ENCODE measurements around the gene GPS1.

Gene GPS1

DNA sequence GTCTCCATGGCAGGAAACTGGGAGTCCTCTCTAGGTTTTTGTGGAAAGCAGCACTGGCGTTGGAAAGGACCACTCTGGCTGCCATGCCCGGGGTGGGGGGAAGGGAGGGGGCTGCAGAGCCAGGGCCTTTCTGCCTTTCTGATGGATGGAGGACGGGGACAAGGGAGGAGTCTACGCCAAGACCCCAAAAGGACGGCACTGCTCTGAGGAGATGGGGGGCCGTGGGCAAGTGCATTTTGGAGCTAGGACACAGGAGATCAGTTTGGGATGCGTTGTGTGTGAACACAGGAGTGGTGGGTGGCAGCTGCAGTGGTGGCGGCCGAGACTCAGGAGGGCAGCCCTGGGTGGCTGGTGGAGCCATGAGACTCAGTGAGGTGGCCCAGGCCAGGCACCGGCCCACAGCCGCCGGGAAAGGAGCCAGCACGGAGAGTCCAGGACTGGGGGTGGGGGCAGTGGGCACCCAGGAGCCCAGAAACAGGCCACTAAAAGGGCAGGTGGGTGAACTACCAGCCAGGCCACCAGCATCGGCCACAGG, 31.1 kb upstream of the GPS1 start:
- peaks cover 4% of the 10 kb centered on the region for H3K4me1 ChIP-seq
- H3K4me3 ChIP-seq (ENCODE audit: low read depth, low read length): no peak overlapping the region

DNA sequence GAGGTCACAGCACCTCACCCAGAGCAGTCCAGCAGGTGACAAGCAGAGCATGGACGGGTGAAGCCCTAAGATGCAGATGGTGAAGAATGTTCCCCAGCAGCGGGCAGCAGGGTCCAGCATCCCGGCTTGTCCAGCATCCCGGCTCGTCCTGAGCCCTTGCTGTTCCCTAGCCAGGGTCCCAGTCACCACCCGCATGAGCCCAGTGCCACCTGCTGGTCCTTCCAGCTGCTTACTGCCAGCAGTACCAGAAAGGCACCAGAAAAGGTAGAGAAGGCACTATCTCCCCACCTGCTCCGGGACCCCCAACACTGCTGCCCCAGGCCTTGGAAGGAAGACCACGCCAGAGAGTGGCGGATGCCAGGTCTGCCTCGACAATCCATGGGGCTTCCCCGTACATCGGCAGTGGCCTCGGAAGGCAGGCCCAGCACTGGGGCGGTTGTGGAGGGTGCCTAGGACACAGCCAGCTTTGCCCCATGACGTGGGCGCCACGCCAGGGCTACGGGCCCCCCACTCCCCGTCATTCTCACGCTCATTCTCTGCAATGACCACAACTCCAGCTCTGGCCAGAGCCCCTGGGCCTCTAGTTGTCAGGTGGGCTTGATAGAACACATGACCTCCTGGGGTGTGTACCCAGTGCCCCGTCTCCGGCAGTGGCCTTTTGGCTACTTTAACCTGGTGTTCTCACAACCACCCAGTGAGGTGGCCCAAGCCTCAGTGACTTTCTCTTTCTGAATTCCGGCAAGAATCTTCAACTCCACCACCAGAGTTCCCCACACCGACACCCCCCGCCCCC, 30.4 kb upstream of the GPS1 start:
- Histone ChIP-seq H3K36me3 (peaks cover 4% of the 10 kb centered on the region; the same call in 1 of the 2 replicates), H3K9me3 (no peaks in the 10 kb centered on the region), H3K4me3 (ENCODE audit: low read depth, low read length) (peak overlapping the region; percentile 80), H3K4me1 (peaks cover 4% of the 10 kb centered on the region), H3K27me3 (no peaks in the 10 kb centered on the region)
- TF ChIP-seq, protein P1, sequence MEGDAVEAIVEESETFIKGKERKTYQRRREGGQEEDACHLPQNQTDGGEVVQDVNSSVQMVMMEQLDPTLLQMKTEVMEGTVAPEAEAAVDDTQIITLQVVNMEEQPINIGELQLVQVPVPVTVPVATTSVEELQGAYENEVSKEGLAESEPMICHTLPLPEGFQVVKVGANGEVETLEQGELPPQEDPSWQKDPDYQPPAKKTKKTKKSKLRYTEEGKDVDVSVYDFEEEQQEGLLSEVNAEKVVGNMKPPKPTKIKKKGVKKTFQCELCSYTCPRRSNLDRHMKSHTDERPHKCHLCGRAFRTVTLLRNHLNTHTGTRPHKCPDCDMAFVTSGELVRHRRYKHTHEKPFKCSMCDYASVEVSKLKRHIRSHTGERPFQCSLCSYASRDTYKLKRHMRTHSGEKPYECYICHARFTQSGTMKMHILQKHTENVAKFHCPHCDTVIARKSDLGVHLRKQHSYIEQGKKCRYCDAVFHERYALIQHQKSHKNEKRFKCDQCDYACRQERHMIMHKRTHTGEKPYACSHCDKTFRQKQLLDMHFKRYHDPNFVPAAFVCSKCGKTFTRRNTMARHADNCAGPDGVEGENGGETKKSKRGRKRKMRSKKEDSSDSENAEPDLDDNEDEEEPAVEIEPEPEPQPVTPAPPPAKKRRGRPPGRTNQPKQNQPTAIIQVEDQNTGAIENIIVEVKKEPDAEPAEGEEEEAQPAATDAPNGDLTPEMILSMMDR (IDR thresholded peaks at IDR 0.05; ENCODE audit: low read depth, low read length): peak; percentile 93
- DNase-seq: peak; percentile 88

More for the DNA sequence above, 31.1 kb upstream of the GPS1 start:
- Histone ChIP-seq H3K36me3 (peaks cover 4% of the 10 kb centered on the region; the same call in 1 of the 2 replicates), H3K27me3 (no peaks in the 10 kb centered on the region), H3K9me3 (no peaks in the 10 kb centered on the region)
- TF ChIP-seq, protein P1 (IDR thresholded peaks at IDR 0.05; ENCODE audit: low read depth, low read length): no peak
- no peak for DNase-seq

DNA sequence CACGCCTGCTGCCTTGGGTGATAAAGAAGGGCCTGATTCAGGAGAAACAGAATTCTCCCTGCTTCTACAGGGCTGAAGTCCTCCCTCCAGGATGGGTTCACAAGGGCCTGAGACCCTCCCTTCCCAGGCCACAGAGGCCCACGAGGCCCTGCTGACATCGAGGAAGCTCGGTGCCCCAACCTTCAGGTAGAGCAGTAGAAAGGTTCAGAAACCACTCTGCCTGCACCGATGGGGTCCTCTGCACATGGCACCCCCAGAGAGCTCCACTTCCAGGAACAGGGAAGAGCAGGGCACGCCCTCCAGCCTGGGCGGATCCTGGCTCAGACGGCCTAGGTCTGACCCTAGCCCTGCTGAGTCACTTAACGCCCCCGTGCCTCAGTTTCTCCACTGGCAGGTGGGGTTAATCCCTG, 29.8 kb upstream of the GPS1 start:
- peak overlapping the region; percentile 80 for H3K4me3 ChIP-seq (ENCODE audit: low read depth, low read length)
- peaks cover 4% of the 10 kb centered on the region for H3K4me1 ChIP-seq
- H3K27me3 ChIP-seq: no peaks in the 10 kb centered on the region
- TF ChIP-seq, protein P1 (IDR thresholded peaks at IDR 0.05; ENCODE audit: low read depth, low read length): no peak
- no peak for DNase-seq
- H3K36me3 ChIP-seq: peaks cover 4% of the 10 kb centered on the region; the same call in 1 of the 2 replicates
- H3K9me3 ChIP-seq: no peaks in the 10 kb centered on the region

DNA sequence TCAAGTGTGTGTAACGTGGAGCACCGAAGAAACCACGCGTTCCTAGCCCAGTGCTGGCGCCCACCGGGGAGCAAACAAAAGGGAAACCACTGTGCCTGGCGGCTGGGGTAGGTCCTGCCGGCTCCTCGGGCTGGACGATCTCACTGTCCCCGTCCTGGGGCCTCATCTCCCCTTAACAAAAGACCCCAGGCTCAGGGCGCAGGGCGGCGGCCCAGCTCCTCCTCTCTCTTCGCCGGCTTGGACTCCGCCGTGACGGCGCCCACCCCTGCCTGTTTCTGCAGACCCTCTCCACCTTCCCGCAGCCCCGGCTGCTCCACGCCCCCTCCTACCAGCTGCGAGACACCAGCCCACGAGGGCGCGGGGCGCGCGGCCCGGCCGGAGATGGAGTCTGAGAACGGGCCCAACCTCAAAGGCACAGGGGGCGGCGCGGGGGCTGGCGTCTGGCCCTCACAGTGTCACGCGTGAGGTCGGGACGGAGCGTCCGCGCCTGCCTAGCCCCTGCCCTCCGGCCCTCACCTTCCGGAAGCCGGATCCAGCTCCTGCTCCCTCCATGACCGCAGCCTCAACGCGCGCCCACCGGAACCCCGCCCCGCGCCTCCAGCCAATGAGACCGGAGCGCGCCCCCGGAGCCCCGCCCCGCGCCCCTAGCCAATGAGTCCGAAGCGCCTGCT, 29.3 kb upstream of the GPS1 start, which contains the start of gene CENPX:
Gene CENPX, minus strand, starts transcription at position 569 of the 671 bp plus-strand sequence. Its CDS starts 17 bp downstream, at position 552.
- Histone ChIP-seq H3K27me3 (no peaks in the 10 kb centered on the region), H3K9me3 (no peaks in the 10 kb centered on the region), H3K4me3 (ENCODE audit: low read depth, low read length) (peak within 1 kb of the TSS; percentile 83), H3K36me3 (peaks cover 4% of the 10 kb centered on the region; the same call in 1 of the 2 replicates), H3K4me1 (peaks cover 4% of the 10 kb centered on the region)
- no peak for DNase-seq
- TF ChIP-seq, protein P1 (IDR thresholded peaks at IDR 0.05; ENCODE audit: low read depth, low read length): no peak

DNA sequence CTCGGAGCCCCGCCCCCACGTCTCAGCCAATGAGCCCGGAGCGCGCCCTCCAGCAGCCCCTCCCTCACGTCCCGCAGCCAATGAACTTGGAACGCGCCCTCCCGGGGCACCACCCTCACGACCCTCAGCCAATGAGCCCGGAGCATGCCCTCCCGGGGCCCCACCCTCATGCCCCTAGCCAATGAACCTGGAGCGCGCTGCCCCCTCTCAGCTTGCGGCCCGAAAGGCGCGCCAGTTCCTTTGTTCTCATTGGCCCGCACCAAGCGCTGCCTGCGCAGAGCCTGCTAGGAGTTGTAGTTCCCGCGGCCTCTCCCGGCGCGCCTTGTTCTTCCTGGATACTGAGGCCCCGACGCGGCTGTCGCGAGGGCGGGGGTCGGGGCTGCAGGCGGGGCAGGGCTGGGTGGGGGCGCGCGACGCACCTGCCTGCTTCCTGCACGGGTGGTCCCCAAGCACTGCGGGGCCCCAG, 28.7 kb upstream of the GPS1 start, which contains the start of gene LRRC45:
Gene LRRC45, plus strand, starts transcription at position 325 of the 466 bp plus-strand sequence. CDS start 339 bp downstream, outside the sequence.
- H3K9me3 ChIP-seq: no peaks in the 10 kb centered on the region
- H3K36me3 ChIP-seq: peaks cover 4% of the 10 kb centered on the region; the same call in 1 of the 2 replicates
- H3K4me1 ChIP-seq: peaks cover 4% of the 10 kb centered on the region
- DNase-seq: peak; percentile 100
- TF ChIP-seq, protein P1 (IDR thresholded peaks at IDR 0.05; ENCODE audit: low read depth, low read length): no peak
- H3K4me3 ChIP-seq (ENCODE audit: low read depth, low read length): peak within 1 kb of the TSS; percentile 83
- H3K27me3 ChIP-seq: no peaks in the 10 kb centered on the region

Measured in BE2C (cell line).